GM03348 (cell line): ENCODE measurements around the gene FOXL1.

Experiments used
- DNase-seq: peaks from one replicate; pipeline ENCODE4 v3.0.0; 2012; ENCODE audit warnings: low spot score

Gene FOXL1

DNA sequence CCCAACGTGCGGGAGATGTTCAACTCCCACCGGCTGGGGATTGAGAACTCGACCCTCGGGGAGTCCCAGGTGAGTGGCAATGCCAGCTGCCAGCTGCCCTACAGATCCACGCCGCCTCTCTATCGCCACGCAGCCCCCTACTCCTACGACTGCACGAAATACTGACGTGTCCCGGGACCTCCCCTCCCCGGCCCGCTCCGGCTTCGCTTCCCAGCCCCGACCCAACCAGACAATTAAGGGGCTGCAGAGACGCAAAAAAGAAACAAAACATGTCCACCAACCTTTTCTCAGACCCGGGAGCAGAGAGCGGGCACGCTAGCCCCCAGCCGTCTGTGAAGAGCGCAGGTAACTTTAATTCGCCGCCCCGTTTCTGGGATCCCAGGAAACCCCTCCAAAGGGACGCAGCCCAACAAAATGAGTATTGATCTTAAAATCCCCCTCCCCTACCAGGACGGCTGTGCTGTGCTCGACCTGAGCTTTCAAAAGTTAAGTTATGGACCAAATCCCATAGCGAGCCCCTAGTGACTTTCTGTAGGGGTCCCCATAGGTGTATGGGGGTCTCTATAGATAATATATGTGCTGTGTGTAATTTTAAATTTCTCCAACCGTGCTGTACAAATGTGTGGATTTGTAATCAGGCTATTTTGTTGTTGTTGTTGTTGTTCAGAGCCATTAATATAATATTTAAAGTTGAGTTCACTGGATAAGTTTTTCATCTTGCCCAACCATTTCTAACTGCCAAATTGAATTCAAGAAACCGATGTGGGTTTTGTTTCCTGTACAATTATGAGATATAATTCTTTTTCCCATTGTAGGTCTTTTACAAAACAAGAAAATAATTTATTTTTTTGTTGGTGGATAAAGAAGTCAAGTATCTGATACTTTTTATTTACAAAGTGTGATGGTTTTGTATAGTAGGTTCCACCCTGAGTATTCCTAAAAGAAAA lies 9.4 kb upstream of the FOXL1 start:
- no peak for DNase-seq

DNA sequence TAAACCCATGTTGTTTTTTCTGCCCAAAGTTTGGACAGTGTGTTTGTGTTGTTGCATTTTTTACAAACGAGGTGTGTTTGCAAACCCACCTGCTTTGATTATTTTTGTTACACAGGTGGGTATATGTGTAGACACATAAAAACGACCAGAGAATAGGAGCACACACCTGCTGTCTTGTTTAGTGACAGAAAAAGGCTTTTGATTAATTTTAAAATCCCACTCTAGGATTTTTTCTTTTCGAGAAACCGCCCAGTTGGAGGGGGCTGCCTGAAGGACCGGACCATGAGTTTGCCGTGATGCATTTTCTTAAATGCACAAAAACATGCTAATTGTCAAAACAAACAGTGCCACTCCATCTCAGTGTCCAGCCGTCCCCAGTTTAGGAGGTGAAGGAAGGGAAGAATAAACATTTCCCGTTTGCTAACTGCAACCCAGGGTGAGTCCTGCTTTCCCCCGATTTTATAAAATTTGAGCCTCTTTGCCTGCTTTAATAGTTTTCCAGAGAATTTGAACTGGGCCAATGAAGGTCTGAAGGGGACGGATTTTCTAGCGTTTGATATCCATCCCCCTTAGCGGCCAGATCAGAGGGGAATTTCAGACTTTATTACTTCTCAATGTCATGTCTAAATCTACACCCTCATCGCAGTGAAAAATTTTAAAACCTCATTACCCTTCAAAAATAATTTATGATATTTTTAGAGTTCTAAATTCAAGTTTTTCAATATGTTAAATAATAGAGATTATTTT lies 8.5 kb upstream of the FOXL1 start:
- DNase-seq: no peak

DNA sequence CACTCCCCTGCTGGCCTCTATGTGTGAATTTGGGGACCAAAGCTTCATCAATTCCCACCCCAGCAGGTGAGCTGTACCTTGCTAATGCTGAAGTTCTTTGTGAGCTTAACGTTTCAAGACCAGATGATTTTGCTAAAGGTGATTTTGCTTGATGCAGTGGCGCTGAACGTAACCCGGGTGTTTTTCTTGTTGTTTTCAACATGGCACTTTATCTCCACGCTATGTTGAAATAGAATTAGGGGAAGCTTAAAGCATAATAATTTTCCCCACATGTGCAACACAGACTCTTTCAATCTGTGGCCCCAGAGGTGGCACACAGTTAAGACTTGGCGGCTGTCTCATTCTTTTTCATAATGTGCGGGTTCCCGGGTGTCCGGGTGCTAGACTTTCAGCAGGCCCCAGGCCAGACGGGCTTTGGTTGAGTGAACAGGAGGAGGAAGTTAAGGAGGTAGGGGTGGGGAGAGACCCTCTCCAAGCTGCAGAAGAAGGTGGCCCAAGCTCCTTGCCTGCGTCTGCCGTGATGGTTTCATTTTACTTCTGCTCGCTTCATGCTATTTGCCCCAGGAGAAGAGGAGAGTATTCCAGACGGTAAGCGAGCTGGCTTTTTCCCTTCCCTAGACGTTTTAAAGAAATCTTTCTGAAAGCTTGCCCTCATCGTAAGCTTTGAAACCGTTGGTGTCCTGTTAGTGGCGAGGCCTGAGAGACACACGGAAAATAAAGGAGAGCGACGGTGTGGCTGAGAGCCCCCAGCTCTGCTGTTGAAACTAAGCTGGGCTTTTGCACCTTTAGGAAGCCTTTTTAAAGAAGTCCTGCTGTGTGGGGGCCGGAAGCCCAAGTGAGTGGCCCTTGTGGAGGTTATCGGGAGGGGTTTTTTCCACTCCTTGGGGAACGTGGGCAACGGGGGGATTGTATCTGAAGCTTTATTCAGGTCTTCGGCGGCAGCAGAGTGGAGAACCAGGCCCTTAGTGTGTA lies 7.5 kb upstream of the FOXL1 start:
- DNase-seq: no peak

DNA sequence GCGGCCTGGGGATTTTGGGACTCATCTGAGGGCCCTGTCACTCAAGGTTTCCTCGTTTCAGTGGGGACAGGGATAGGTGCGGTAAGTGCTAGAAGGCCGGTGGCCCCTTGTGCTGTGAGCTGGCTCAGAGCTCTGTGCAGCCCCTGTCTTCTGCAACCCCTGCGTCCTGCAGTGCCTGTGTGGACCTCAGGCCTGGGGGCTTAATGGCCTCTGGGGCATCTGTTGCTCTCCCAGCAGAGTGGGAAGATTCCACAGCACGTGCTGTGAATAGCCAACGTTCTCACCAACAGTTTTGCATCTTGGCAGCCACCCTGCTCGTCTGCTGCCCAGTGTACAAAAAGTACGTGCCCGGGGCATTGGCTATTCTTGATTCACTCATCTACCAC lies 6.8 kb upstream of the FOXL1 start:
- DNase-seq: no peak

DNA sequence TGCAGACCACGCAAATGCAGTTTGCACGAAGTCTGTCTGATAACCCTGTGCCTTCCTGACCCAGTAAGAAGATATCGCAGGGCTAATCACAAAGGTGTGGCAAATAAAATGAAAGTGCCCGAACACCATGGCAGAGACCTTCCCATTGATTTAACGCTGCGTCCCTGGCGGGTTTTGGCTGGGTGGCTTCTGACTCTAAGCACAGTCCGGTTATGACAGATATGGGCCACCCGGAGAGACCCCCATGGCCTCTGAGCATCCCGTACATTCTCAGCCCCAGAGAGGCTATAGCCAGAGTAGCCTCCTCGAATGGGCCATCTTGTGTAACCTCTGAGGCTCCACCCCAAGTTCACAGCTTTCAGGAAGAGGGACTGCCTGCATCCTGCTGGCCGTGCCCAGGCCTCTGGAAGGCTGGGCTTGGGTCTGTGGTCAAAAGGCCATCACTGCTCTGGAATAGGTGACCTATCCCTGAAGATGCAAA lies 6.3 kb upstream of the FOXL1 start:
- no peak for DNase-seq

DNA sequence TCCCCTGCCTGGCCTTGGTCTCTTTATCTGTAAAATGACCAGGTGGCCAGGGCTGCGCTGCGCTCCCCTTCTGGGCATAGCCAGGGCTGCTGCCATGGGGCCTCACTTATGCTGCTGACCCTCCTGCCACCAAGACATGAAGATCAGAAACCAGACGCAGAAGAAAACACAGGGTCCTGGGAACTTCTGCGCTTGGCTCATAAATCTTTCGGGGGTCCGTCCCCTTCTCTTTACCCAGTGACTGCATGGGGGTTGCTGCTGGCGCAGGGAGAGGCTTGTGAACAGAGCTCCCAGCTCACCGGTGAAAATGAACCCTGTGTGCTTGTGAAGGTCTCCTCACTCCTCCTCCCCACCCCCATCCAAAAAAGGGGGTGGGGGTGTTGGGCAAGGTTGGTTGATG lies 5.7 kb upstream of the FOXL1 start:
- no peak for DNase-seq

DNA sequence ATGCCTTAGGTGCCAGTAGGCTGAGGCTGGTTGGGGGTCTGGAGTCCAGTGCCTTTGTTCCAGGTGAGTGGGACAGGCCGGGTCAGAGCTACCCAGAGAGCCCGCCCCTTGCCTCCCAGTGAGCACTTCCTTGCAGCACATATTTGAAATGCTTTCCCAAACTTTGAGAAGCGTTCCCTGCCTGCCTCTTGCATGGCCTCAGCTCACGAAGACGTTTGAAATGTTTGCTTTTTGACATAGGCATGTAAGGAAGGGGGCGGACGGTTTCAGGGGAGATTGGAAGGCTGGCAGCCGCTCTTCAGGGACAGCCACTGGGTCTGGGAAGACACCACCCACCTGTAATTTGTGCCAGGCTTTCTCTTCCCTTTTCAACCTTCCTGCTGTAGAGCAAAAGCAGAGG lies 5.1 kb upstream of the FOXL1 start:
- no peak for DNase-seq

DNA sequence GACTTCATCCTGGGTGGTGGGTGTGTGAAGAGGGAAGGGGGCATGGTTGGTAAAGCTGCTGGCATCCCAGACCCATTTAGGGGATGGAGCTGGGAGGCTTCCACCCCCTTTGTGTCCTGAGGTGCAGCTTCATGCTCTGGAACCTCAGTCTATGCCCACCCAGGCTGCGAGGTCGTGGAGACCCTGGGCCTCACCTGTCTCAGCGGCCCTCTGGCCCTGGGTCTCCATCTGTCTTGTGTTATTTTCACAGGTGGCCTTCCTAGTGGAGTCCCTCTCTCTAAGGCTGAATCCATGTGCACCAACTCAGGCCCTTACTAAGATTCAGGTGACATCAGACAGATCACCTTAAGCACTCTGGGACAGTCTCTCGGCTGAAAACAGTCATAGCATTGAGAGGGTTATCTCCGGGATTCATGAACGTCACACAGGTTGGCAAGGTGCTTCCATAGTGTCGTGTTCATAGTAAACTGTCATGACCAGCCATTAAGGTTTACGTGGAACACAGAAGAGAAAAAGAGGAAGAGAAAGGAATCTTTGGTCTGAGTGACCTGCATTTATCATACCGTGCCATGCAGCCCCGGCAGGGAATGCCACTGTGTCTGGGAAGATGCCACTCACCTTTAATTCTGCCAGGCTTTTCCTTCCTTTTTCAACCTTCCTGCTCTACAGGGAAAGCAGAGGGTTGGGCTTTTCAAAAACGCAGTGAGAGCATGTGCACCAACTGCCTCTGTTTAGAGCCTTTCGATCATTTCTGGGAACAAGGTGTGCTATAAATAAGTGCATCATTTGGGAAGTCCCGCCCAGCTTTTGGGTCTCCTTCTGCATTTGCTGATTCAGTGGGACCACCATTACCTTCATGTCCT lies 4.5 kb upstream of the FOXL1 start:
- DNase-seq: no peak

DNA sequence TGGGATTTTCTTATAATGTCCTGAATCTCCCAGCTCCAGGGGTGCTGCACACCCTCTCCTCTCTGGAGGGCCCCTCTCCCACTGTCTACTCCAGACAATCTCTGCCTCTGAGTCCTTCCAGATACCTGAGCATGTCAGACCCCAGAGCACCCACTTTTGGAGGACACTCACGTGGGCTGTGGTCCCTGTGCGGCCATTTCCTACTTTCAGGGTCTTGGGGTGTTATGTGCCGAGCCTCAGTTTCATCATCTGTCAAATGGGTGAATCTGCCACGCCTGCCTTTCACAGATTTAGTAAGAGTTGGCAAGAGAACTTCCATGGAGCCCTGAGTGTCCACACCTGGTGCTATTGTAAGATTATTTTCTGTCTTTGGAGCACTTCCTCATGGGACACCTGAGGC lies 3.7 kb upstream of the FOXL1 start:
- no peak for DNase-seq

DNA sequence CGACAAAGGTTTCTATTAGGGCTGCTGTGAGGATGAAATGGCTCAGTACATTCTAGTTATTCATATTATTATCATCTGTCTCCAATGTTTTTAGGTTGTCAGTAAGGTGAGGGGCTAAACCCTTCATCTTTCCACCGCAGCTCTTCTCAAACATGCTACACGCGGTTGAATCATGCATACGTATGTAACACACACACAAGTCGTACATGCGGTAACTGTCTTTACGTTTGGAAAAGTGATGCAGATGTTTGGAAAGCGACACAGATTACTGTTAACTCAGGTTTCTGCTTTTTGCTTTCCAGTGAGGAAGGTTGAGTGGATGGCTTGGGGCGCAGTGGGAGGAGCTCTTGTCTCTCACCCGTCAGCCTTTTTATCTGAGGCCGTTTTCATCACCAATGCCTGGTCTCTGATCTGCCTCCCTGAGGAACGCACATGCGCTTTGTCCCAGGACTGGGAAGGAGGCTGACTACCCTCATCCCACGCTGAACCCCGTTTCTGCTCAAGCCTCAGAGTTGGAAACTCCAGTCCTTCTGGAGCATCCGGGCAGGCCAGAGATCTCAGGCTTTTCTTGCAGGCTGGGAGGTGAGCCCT lies 3.2 kb upstream of the FOXL1 start:
- DNase-seq: no peak

DNA sequence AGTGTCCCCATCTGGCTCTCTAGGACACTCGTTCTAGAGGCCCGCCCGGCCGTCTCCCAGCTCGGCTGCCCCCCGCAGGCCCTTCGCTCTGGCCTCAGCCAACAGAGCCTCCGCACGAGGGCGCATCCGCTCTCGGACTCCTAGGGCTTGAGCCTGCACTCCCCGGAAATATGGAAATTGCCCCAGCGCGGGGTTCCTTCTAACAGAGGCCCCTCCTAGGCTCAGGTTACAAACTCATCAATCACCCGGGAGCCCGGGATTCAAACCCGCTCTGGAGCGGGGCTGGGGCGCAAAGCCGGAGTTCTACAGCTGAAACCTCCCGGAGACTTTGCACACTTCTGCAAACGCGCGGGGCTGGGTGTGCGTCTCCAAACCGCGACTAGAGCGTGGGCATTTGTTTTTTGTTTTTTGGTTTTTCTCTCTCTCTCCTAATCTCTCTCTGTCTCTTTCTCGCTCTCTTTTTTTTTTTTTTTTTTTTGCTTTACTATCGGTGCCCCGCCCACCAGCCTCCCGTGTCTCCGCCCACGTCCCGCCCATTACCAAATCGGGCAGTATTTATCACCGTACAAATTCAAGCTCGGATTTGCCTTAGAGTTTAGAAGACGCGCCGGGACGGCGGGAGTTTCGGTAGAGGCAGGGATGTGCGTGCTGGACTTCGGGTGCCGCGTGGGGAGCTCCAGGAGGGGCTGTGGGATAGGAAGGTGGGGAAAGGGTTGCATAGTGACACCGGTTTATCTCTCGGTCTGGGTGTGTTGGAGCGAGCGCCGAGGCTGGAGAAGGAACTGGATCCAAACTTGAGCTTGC lies 2.4 kb upstream of the FOXL1 start:
- peak; percentile 92 for DNase-seq

DNA sequence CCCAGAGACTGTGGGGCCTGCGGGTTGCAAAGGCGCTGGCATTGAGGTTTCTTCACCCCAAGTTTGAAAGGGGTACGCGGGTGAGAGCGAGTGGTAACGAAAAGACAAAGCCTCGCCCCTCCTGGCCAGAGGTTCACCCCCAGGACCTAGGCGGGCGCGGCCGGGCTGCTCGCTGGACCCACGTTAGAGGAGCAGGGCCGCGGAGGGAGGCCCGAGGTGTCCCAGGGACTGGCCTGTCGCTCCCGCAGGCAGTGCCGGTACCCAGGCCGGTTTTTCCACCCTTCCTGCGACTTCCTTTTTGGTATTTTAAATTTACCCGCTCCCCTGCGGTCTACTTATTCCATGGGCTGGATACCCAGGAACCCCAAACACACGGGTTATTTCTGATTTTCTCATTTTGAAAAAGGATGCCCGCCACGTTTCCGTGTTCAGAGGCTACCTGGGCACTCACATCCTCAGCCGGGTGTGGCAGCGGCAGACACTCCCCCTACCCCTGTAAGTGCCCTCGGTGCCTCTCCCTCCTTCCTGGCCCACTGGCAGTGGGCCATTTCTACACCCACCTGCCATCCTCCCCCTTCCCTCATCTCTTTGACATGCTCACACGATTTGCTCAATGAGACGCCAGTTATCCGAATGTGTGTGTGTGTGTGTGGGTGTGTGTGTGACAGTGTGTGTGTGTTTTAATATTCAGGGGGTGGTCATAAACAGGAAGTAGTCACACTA lies 1.6 kb upstream of the FOXL1 start:
- DNase-seq: no peak

DNA sequence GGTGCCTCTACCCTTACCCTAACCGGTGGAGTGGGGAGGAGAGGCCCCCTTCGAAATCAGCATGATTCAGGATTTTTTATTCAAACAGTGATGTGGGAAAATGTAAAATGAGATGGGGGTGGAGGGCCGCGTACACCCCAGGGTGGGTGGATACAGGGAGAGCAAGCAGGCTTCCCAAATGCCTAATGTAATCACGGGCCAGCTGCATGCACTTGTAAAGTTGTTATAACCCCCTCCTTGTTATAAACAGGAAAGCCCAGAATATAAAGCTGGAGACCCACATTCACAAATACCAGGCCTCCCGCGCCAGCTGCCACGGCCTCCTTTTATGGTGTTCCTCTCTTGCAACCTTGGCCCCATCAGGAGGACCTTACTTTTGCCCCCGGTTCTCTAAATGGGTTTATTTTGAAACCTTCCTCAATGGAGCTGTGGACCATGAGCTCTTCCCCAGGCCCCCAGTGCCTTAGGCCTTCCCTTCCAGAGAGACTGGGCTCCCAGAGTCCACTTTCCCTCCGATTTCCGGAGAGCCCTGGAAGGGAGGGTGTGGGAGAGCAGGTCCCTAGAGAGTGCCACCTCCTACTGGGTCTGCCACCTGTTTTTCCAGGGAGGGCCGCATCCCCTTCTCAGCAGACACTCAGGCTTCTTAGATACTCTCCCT lies 906 bp upstream of the FOXL1 start:
- DNase-seq: no peak

DNA sequence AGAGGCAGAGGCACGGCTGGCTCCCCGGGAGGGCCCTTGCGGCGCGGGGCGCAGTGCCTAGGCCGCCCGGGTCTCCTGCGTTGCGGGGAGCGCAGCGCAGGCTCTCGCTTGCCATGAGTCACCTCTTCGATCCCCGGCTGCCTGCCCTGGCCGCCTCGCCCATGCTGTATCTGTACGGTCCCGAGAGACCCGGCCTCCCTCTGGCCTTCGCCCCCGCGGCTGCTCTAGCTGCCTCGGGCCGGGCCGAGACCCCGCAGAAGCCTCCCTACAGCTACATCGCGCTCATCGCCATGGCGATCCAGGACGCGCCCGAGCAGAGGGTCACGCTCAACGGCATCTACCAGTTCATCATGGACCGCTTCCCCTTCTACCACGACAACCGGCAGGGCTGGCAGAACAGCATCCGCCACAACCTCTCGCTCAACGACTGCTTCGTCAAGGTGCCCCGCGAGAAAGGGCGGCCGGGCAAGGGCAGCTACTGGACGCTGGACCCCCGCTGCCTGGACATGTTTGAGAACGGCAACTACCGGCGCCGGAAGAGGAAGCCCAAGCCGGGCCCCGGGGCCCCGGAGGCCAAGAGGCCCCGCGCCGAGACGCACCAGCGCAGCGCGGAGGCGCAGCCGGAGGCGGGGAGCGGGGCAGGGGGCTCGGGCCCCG lies 390 bp downstream of the FOXL1 start:
- DNase-seq: peak; percentile 78

DNA sequence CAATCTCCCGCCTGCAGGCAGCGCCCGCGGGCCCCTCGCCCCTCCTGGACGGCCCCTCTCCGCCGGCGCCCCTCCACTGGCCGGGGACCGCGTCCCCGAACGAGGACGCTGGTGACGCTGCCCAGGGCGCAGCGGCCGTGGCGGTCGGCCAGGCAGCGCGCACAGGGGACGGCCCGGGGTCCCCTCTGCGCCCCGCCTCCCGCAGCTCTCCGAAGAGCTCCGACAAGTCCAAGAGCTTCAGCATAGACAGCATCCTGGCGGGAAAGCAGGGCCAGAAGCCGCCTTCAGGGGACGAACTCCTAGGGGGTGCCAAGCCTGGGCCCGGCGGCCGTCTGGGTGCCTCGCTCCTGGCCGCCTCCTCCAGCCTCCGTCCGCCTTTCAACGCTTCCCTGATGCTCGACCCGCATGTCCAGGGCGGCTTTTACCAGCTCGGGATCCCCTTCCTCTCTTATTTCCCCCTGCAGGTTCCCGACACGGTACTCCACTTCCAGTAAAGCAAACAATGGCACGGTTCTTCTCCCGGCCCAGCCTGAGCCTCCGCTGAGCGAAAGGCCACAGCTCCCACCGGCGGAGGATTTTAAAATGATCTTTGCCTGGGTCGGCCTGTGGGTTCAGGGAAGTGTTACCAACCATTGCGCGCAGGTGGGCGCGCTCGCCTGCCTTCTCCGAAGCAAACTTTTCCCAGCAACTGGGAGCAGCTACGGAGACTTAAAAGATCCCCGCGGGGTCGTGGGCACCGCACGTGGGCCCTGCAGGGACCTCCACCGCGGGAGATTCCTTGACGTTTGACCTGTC lies 1.1 kb downstream of the FOXL1 start:
- peak; percentile 51 for DNase-seq

DNA sequence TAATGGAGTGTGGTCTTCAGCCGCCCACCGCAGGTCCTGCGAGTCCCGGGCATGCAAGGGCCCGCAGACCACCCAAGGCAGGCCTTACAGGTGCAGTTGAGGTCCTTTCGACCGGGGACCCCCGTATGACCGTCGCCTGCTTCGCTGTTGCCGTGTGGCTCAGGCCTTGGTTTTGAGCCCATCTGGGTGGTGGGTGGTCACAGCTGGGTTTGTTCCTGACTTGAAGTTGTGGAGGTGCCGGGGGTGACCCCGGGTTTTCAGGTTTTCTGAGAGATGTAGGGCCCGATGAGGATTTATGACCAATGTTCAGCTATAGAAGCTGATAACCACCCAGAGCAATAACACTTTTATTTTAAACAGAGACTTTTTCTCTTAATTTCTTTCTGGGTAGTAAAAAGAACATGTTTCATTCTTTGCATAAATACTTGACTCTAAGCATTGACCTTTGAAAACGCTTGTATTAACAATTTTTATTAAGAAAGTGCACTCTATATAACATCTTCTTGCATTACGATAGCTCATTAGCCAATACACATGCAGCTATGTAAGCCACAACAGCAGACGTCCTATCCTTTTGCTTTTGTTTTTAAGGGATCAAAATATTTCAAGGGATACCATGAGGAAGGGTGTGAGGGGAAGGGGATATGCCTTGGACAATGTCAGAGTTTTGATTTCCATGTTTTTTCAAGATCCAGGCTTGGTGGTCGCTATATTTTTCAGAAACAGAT lies 1.9 kb downstream of the FOXL1 start:
- no peak for DNase-seq

DNA sequence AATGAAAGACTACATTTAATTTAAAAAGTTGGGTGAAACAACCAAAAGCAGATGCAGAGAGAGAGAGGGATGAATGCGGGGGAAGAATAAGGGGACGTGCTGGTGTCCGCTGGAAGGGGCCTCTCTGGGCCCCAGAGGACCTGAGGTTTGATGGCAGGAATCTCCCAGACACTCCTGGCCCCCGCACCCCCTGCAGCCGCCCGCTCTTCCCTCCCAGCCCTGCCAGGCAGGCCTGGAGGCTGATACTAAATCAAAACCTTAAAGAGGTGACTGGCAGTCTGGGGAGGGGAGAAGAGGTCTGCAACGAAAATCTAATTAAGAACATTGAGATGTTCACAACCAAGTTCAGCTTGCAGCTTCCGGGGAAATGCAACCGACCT lies 2.4 kb downstream of the FOXL1 start:
- DNase-seq: no peak
